Measurements from ENCODE around the gene FDXR. TPM values are rescaled to one million over a fixed set of nuclear protein-coding genes. Genes with fewer than 3 reads are reported as not detected.

FDXR gene
- total RNA-seq, 4 donors from 2014 or later, result 3.6 to 7.8 (median 4.6) TPM

GRCh38 chr17:74831444-74832146 is 41.2 kb downstream of the FDXR start:
- H3K27me3 ChIP-seq, result no peaks in the 10 kb centered on the region
- H3K36me3 ChIP-seq, result peaks cover 0 to 49% of the 10 kb centered on the region in 2 donors
- H3K4me3 ChIP-seq, result no peak overlapping the region
- H3K4me1 ChIP-seq, result no peaks in the 10 kb centered on the region
- WGBS, 2 donors (ENCODE audit: low coverage in 1 of 2), result 87 to 98% methylated on average over 8 to 10 of the region's 22 CpGs
- H3K27ac ChIP-seq, result no peak overlapping the region
- no peak for TF ChIP-seq POLR2A (IDR thresholded peaks at IDR 0.05)
- no peak for TF ChIP-seq EP300 (IDR thresholded peaks at IDR 0.05)
- TF ChIP-seq CTCF (IDR thresholded peaks at IDR 0.05), result no peak
- TF ChIP-seq POLR2AphosphoS5 (IDR thresholded peaks at IDR 0.05), result no peak
- H3K9me3 ChIP-seq, result no peaks in the 10 kb centered on the region
- ATAC-seq, result no peak

GRCh38 chr17:74830861-74831260 is 41.9 kb downstream of the FDXR start:
- H3K4me3 ChIP-seq, result no peak overlapping the region
- ATAC-seq, result no peak
- H3K9me3 ChIP-seq, result no peaks in the 10 kb centered on the region
- H3K27ac ChIP-seq, result no peak overlapping the region
- no peaks in the 10 kb centered on the region for H3K27me3 ChIP-seq
- H3K36me3 ChIP-seq, result peaks cover 0 to 49% of the 10 kb centered on the region in 2 donors
- WGBS, 2 donors (ENCODE audit: low coverage in 1 of 2), result 29 to 100% methylated on average over 1 to 2 of the region's 19 CpGs
- no peaks in the 10 kb centered on the region for H3K4me1 ChIP-seq
- no peak for TF ChIP-seq EP300 (IDR thresholded peaks at IDR 0.05)
- TF ChIP-seq POLR2AphosphoS5 (IDR thresholded peaks at IDR 0.05), result no peak
- no peak for TF ChIP-seq POLR2A (IDR thresholded peaks at IDR 0.05)
- no peak for TF ChIP-seq CTCF (IDR thresholded peaks at IDR 0.05)

GRCh38 chr17:74827800-74828199 is 45.0 kb downstream of the FDXR start:
- WGBS, 2 donors (ENCODE audit: low coverage in 1 of 2), result no CpG with 5 or more reads among the region's 11 CpGs
- H3K9me3 ChIP-seq, result no peaks in the 10 kb centered on the region
- H3K27me3 ChIP-seq, result no peaks in the 10 kb centered on the region
- H3K4me3 ChIP-seq, result no peak overlapping the region
- H3K4me1 ChIP-seq, result peaks cover 0 to 14% (median 0%) of the 10 kb centered on the region in 3 donors
- H3K36me3 ChIP-seq, result peaks cover 0 to 61% of the 10 kb centered on the region in 2 donors
- H3K27ac ChIP-seq, result no peak overlapping the region
- no peak for TF ChIP-seq POLR2AphosphoS5 (IDR thresholded peaks at IDR 0.05)
- no peak for TF ChIP-seq EP300 (IDR thresholded peaks at IDR 0.05)
- no peak for TF ChIP-seq POLR2A (IDR thresholded peaks at IDR 0.05)
- TF ChIP-seq CTCF (IDR thresholded peaks at IDR 0.05), result no peak
- ATAC-seq, result no peak

GRCh38 chr17:74825952-74826719 is 46.7 kb downstream of the FDXR start:
- no peak for ATAC-seq
- Histone ChIP-seq H3K36me3 (peaks cover 0 to 67% of the 10 kb centered on the region in 2 donors), H3K9me3 (no peaks in the 10 kb centered on the region), H3K4me3 (no peak overlapping the region), H3K27me3 (no peaks in the 10 kb centered on the region), H3K4me1 (peaks cover 0 to 30% (median 5%) of the 10 kb centered on the region in 3 donors), H3K27ac (no peak overlapping the region)
- no peak for TF ChIP-seq EP300 (IDR thresholded peaks at IDR 0.05)
- TF ChIP-seq CTCF (IDR thresholded peaks at IDR 0.05), result no peak
- 85 to 90% methylated on average over 2 to 4 of the region's 9 CpGs for WGBS, 2 donors (ENCODE audit: low coverage in 1 of 2)
